ENCODE results near the gene STOX2.

Gene STOX2

GRCh38 chr4:183872531-183872930 is 32.6 kb upstream of the STOX2 start:
- in situ Hi-C loops (cut with MboI; ENCODE audit: low pct_unique_long_range_greater_than_20kb, low sequenced_read_pairs, unreplicated experiment), result no loop called here
- TF ChIP-seq CTCF (IDR thresholded peaks at IDR 0.05; ENCODE audit: extremely low read depth, insufficient read depth, missing control alignments), result no peak
- DNase-seq (ENCODE audit: low spot score), result no peak

- DNase-seq (ENCODE audit: low spot score), result no peak
- TF ChIP-seq CTCF (IDR thresholded peaks at IDR 0.05; ENCODE audit: extremely low read depth, insufficient read depth, missing control alignments), result no peak
- in situ Hi-C loops (cut with MboI; ENCODE audit: low pct_unique_long_range_greater_than_20kb, low sequenced_read_pairs, unreplicated experiment), result no loop called here
Observed at GRCh38 chr4:183873409-183874185, 31.5 kb upstream of the STOX2 start.

- TF ChIP-seq CTCF (IDR thresholded peaks at IDR 0.05; ENCODE audit: extremely low read depth, insufficient read depth, missing control alignments), result no peak
- in situ Hi-C loops (cut with MboI; ENCODE audit: low pct_unique_long_range_greater_than_20kb, low sequenced_read_pairs, unreplicated experiment), result no loop called here
- DNase-seq (ENCODE audit: low spot score), result no peak
Observed at GRCh38 chr4:183875251-183875825, 29.8 kb upstream of the STOX2 start.

- DNase-seq (ENCODE audit: low spot score), result no peak
- TF ChIP-seq CTCF (IDR thresholded peaks at IDR 0.05; ENCODE audit: extremely low read depth, insufficient read depth, missing control alignments), result no peak
- in situ Hi-C loops (cut with MboI; ENCODE audit: low pct_unique_long_range_greater_than_20kb, low sequenced_read_pairs, unreplicated experiment), result no loop called here
Observed at GRCh38 chr4:183876268-183876934, 28.7 kb upstream of the STOX2 start.

GRCh38 chr4:183878251-183878970 is 26.7 kb upstream of the STOX2 start:
- DNase-seq (ENCODE audit: low spot score), result no peak
- TF ChIP-seq CTCF (IDR thresholded peaks at IDR 0.05; ENCODE audit: extremely low read depth, insufficient read depth, missing control alignments), result no peak
- in situ Hi-C loops (cut with MboI; ENCODE audit: low pct_unique_long_range_greater_than_20kb, low sequenced_read_pairs, unreplicated experiment), result no loop called here

GRCh38 chr4:183885205-183885720 is 19.8 kb upstream of the STOX2 start:
- no peak for DNase-seq (ENCODE audit: low spot score)
- in situ Hi-C loops (cut with MboI; ENCODE audit: low pct_unique_long_range_greater_than_20kb, low sequenced_read_pairs, unreplicated experiment), result no loop called here
- no peak for TF ChIP-seq CTCF (IDR thresholded peaks at IDR 0.05; ENCODE audit: extremely low read depth, insufficient read depth, missing control alignments)

Measured in GM13977 (cell line).